GM18499 (cell line): ENCODE measurements around the gene ICA1L.
"Not testable (repeated sequence)": the region's sequence is repeated elsewhere in the genome, so short reads cannot be mapped to it uniquely, and the experiment has no call there.

Experiments used
- ATAC-seq: cut with Tn5 transposase; IDR thresholded peaks from one replicate; pipeline ENCODE4 v1.9.1; 2021; ENCODE audit warnings: moderate number of reproducible peaks; ENCODE audit not compliant: insufficient read depth, unreplicated experiment

Gene ICA1L

GRCh38 chr2:202871300-202872141 lies at the start of gene ICA1L:
Gene ICA1L (minus strand): TSS chr2:202871766. CDS start chr2:202829009, 42,757 bp downstream.
- no peak for ATAC-seq

- ATAC-seq, result no peak
Measured at GRCh38 chr2:202918860-202919259, 47.3 kb upstream of the ICA1L start.

- ATAC-seq, result peak; percentile 34
Measured at GRCh38 chr2:202912342-202913201, 41.0 kb upstream of the ICA1L start.

GRCh38 chr2:202911512-202912341 lies 40.2 kb upstream of the ICA1L start, which contains the start of the genes CARF and WDR12:
Gene CARF (plus strand): TSS chr2:202912275. CDS start chr2:202941903, 29,628 bp downstream.
Gene WDR12 (minus strand): TSS chr2:202911673. CDS start chr2:202911476, 197 bp downstream.
- peak; percentile 47 for ATAC-seq

- no peak for ATAC-seq
Measured at GRCh38 chr2:202911203-202911511, 39.6 kb upstream of the ICA1L start.

- no peak for ATAC-seq
Measured at GRCh38 chr2:202910698-202911097, 39.1 kb upstream of the ICA1L start.

- ATAC-seq, result not testable (repeated sequence)
Measured at GRCh38 chr2:202910250-202910649, 38.7 kb upstream of the ICA1L start.

- ATAC-seq, result no peak
Measured at GRCh38 chr2:202909394-202910192, 38.0 kb upstream of the ICA1L start.

GRCh38 chr2:202908186-202908585 lies 36.6 kb upstream of the ICA1L start:
- no peak for ATAC-seq

- not testable (repeated sequence) for ATAC-seq
Measured at GRCh38 chr2:202905507-202905906, 33.9 kb upstream of the ICA1L start.

GRCh38 chr2:202885190-202885589 lies 13.6 kb upstream of the ICA1L start:
- no peak for ATAC-seq

GRCh38 chr2:202883987-202884675 lies 12.6 kb upstream of the ICA1L start:
- no peak for ATAC-seq

GRCh38 chr2:202881570-202881969 lies 10.0 kb upstream of the ICA1L start:
- no peak for ATAC-seq

GRCh38 chr2:202877699-202878098 lies 6.1 kb upstream of the ICA1L start:
- no peak for ATAC-seq

- no peak for ATAC-seq
Measured at GRCh38 chr2:202870431-202871299, 901 bp downstream of the ICA1L start.

GRCh38 chr2:202861987-202862386 lies 9.6 kb downstream of the ICA1L start:
- no peak for ATAC-seq

- no peak for ATAC-seq
Measured at GRCh38 chr2:202858601-202859000, 13.0 kb downstream of the ICA1L start.

GRCh38 chr2:202849343-202849742 lies 22.2 kb downstream of the ICA1L start:
- not testable (repeated sequence) for ATAC-seq
